Kidney tubule cell (primary cell): ENCODE measurements around the gene GDPGP1.
"Not testable (repeated sequence)": the region's sequence is repeated elsewhere in the genome, so short reads cannot be mapped to it uniquely, and the experiment has no call there.

ENCODE experiments used
- DNase-seq: peaks from one replicate; pipeline ENCODE4 v3.0.0-alpha.2; 2018; ENCODE audit warnings: low spot score

Gene GDPGP1

DNA sequence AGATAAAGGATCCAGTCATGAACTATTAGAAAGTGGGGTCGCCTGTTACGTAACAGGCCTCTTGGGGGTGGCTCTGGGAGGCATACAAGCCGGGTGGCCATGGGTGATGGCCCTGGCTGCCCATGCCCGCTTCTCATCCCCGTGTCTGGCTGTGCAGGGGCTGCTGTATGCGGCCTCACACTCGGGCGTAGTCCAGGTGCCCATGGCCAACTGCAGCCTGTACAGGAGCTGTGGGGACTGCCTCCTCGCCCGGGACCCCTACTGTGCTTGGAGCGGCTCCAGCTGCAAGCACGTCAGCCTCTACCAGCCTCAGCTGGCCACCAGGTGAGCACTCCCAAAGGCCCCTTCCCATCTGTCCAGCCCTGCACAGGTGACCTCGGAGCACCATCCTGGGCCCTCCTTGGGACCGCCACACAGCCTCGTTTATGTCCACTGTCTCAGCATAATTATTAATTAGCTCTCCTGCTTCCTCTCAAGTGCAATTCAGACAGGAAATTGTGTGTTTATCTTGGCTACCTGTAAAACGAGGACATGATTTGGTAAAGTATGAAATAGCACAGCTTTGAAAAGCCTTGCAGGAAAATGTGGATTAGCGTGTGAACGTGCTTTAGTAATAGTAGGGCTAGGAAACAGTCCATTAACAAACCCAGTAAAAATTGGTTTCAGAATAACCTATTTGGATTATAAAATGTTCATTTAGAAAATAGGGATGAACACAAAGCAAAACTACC lies 8.3 kb upstream of the GDPGP1 start:
- no peak for DNase-seq

DNA sequence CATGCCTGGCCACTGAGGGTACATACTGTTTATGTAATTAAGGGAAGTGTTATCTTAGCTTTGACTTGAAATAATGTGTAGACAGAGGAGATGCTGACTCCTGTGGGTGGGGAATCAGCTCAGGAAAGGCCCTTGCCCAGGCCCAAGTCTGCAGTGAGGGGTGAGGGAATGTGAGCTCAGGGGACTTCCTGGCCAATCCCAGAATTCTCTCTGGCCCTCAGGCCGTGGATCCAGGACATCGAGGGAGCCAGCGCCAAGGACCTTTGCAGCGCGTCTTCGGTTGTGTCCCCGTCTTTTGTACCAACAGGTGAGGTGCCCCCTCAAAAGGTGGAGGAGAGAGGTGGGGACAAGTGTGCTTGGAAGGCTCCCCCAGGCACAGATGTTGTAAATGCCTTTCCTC lies 6.7 kb upstream of the GDPGP1 start:
- no peak for DNase-seq

DNA sequence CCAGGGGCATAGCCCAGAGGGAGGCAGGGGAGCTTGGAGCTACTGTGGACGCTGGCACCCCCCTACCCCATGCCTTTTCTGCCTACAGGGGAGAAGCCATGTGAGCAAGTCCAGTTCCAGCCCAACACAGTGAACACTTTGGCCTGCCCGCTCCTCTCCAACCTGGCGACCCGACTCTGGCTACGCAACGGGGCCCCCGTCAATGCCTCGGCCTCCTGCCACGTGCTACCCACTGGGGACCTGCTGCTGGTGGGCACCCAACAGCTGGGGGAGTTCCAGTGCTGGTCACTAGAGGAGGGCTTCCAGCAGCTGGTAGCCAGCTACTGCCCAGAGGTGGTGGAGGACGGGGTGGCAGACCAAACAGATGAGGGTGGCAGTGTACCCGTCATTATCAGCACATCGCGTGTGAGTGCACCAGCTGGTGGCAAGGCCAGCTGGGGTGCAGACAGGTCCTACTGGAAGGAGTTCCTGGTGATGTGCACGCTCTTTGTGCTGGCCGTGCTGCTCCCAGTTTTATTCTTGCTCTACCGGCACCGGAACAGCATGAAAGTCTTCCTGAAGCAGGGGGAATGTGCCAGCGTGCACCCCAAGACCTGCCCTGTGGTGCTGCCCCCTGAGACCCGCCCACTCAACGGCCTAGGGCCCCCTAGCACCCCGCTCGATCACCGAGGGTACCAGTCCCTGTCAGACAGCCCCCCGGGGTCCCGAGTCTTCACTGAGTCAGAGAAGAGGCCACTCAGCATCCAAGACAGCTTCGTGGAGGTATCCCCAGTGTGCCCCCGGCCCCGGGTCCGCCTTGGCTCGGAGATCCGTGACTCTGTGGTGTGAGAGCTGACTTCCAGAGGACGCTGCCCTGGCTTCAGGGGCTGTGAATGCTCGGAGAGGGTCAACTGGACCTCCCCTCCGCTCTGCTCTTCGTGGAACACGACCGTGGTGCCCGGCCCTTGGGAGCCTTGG lies 5.9 kb upstream of the GDPGP1 start:
- no peak for DNase-seq

- no peak for DNase-seq
These were observed 5.0 kb upstream of the GDPGP1 start for GRCh38 chr15:90228960-90229359.

DNA sequence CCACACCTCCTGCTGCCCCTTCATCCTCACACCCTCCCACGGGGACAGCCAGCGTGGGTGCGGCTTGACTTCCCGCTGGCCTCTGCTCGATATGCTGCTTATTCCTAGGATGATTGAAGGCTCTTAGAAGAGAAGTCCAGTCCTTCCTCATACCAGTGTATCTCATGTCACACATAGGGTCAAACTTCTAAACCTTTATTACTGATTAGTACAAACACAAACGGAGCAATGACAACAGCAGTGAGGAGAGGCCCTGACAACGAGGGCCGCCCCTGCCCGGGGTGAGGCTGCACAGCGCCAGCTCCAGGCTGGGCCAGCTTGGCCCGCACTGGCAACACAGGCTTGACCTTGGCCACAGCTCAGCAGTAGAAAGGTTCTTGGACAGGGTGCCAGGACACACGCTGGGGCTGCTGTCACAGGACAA lies 3.9 kb upstream of the GDPGP1 start:
- DNase-seq: peak; percentile 67

DNA sequence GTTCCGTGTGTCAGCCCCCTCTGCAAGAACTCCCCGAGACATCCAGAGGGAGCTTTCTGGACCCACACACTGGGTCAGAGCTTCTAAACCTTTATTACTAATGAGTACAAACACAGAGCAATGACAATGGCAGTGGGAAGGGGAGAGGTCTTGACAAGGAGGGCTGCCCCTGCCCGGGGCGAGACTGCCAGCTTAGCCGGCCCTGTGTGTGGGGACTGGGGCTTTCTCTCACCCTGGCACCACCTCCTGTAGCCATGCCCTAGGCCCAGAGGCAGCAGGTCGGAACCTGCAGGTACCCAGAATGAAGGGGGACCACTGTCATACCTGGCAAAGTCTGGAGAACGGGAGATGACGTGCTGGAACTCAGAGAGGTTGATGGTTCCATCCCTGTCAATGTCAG lies 3.4 kb upstream of the GDPGP1 start:
- DNase-seq: no peak

DNA sequence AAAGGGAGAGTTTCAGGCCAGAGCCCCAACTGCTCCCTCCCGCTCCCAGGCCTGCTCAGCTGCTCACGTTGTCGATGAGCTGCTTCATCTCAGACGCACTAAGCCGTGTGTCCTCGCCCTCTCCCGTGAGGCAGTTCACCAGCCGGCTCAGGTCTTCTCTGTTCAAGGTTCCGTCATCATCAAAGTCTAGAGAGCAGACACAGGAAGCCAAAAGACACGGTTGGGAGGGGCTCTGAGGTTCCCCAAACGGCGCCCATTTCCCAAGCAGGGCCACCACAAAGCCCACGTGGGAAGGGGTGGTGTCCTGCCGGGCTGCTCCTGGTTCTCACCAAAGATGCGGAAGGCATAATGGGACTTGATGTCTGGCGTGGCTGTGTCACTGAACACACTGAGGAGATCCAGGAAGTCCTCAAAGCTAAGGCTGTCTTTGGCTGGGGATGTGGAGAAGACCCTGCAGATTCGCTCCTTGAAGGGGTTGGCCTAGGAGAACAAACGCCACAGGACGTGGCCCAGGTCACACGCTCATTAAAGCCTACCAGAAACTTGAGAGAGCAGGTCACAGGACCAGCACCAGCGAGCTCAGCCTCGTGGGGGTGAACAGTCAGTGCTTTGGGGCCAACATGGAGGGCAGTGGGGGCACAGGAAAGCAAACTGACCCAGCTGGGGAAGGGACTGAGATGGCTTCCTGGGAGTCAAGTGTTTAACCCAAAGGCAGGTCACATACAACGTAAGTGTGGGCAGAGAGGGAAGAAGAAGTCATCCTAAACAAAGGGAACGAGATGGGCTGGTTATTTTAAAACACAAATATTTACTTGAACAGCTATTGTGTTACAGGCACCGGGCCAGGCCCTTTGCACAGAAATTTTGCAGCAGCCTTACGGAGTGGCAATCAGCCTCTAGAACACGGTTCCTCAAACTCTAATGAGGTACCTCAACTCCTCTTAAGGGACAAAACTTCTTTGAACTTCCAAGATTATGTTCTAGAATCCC lies 2.7 kb upstream of the GDPGP1 start:
- DNase-seq: no peak

DNA sequence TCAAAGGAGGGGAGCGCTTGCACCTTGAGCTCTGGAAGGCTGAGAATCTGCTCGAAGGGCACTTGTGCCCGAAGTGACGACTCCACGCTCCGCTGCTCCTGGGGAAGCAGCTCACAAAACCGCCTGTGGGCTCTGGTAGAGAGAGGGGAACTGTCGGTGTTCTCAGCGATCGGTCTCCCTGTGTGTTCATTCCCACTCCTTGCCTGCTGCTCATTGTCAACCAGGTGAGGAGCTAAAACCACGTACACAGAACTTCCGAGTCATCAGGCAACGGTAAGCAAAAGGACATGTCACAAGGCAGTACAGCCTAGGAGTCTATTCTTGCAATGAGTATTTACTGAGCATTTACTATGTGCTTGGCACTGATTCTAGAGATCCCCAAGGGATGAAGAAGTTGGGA lies 1.8 kb upstream of the GDPGP1 start:
- peak; percentile 67 for DNase-seq

DNA sequence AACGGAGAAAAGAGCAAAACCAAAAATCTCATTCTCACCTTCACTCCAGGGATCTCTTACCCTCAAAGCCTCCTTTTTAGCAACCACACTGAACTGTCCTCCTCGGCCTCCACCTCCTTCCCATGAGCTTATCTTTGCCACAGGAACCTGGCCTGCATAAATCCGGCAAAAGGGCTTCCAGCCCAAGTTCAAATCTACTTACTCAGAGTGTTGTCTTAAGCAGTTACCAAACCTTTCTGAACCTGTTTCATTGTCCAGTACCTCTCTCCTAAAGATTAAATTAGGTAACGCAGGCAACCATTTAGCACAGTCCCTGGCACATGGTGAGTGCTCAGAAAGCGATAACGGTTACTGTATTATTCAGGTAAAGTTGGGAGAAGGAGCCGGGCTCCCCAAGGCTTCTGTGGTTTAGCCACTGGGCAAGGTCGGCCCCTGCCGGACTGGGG lies 1.0 kb upstream of the GDPGP1 start:
- DNase-seq: no peak

- DNase-seq: peak; percentile 98
These were observed 468 bp upstream of the GDPGP1 start, which contains the start of gene CIB1 for GRCh38 chr15:90233387-90234095. TSS of gene CIB1 (minus strand) at chr15:90233941. CDS start at chr15:90233885, 56 bp downstream.

DNA sequence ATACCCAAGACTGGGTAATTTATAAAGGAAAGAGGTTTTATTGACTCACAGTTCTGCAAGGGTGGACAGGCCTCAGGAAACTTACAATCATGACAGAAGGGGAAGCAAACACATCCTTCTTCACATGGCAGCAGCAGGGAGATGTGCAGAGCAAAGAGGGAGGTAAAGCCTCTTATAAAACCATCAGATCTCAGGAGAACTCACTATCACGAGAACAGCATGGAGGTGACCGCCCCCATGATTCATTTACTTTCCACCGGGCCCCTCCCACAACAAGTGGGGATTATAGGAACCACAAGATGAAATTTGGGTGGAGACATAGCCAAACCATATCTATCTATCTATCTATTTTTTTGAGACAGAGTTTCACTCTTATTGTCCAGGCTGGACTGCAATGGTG lies 5.4 kb downstream of the GDPGP1 start:
- DNase-seq: no peak

DNA sequence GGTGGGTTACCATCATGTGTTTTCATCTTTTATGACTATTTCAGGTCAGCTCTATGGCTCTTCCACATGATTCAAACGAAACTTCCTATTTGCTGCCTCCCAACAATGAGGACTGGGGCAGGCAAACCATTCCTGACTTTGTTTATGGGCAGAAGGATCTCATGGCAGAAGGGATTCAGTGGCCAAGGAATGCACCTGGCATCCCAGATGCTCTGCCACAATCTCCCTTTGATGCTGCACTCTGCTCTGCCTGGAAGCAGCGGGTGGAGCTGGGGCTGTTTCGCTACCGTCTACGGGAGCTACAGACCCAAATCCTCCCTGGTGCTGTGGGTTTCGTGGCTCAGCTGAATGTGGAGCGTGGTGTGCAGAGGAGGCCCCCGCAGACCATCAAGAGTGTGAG lies 6.8 kb downstream of the GDPGP1 start:
- no peak for DNase-seq

DNA sequence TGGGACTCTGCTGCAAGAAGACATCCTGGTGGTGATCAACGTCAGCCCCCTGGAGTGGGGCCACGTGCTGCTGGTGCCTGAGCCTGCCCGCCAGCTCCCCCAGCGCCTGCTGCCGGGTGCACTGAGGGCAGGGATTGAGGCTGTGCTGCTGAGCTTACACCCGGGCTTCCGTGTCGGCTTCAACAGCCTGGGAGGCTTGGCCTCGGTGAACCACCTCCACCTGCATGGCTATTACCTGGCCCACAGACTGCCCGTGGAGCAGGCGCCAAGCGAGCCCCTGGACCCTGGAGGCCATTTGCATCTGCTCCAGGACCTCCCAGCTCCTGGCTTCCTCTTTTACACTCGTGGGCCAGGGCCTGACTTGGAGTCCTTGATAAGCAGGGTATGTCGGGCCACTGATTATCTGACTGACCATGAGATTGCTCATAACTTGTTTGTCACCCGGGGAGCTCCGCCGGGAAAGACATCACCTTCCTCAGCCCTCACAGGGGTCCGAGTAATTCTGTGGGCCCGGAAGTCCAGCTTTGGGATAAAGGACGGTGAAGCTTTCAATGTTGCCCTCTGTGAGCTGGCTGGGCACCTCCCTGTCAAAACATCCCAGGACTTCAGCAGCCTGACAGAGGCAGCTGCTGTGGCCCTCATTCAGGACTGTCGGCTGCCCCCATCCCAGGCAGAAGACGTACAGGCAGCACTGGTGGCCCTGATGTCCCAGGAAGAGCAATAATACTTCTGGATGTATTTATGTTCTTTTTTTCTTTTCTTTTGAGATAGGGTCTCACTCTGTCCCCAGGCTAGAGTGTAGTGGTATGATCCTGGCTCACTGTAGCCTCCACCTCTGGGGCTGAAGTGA lies 7.6 kb downstream of the GDPGP1 start:
- DNase-seq: no peak

- DNase-seq: no peak
These were observed 10.1 kb downstream of the GDPGP1 start for GRCh38 chr15:90243943-90244639.

- DNase-seq: no peak
These were observed 14.8 kb downstream of the GDPGP1 start for GRCh38 chr15:90248789-90249202.

GRCh38 chr15:90249203-90249863 lies 15.3 kb downstream of the GDPGP1 start, which contains the start of gene TTLL13:
TSS of gene TTLL13 (plus strand) at chr15:90249556. CDS start at chr15:90250631, 1,075 bp downstream.
- peak; percentile 89 for DNase-seq

GRCh38 chr15:90257776-90258175 lies 23.8 kb downstream of the GDPGP1 start:
- no peak for DNase-seq

- no peak for DNase-seq
These were observed 25.5 kb downstream of the GDPGP1 start for GRCh38 chr15:90259524-90259923.

DNA sequence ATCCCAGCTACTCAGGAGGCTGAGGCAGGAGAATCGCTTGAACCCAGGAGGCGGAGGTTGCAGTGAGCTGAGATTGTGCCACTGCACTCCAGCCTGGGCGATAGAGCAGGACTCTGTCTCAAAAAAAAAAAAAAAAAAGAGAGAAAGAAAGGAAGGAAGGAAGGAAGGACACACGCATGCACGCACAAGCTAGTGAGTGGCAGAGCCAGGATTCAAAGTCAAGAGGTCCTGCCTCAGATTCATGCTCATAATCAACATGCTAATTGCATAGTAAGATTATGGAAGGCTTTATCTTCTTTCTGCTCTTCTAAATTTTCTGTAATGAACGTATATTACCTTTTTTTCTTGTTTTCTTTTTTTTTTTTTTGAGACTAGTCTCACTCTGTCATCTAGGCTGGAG lies 26.7 kb downstream of the GDPGP1 start:
- not testable (repeated sequence) for DNase-seq
